Measurements from ENCODE around the gene CEBPB. TPM values are rescaled to one million over a fixed set of nuclear protein-coding genes. Genes with fewer than 3 reads are reported as not detected.

Gene CEBPB
- total RNA-seq, 4 donors from 2014 or later = 110 to 267 (median 166) TPM

DNA sequence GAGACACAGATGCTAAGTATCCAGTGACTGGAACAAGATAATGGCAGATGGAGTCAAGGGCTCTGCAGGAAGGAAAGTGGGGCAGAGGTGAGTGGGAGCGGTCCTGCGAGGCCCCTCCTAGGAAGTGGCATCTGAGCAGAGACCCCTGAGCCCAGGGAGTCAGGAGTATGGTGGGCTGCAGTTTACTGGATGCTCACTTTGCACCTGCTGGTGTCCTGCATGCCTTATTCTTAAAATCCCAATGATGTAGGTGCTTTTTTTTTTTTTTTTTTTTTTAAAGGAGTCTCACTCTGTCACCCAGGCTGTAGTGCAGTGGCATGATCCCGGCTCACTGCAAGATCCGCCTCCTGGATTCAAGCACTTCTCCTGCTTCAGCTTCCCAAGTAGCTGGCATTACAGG is 5.6 kb downstream of the CEBPB start:
- TF ChIP-seq, protein P1, sequence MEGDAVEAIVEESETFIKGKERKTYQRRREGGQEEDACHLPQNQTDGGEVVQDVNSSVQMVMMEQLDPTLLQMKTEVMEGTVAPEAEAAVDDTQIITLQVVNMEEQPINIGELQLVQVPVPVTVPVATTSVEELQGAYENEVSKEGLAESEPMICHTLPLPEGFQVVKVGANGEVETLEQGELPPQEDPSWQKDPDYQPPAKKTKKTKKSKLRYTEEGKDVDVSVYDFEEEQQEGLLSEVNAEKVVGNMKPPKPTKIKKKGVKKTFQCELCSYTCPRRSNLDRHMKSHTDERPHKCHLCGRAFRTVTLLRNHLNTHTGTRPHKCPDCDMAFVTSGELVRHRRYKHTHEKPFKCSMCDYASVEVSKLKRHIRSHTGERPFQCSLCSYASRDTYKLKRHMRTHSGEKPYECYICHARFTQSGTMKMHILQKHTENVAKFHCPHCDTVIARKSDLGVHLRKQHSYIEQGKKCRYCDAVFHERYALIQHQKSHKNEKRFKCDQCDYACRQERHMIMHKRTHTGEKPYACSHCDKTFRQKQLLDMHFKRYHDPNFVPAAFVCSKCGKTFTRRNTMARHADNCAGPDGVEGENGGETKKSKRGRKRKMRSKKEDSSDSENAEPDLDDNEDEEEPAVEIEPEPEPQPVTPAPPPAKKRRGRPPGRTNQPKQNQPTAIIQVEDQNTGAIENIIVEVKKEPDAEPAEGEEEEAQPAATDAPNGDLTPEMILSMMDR (IDR thresholded peaks at IDR 0.05; ENCODE audit: low read depth) = no peak

- TF ChIP-seq, protein P1 (IDR thresholded peaks at IDR 0.05; ENCODE audit: low read depth) = no peak
These were observed 6.3 kb downstream of the CEBPB start for GRCh38 chr20:50196896-50197295.

DNA sequence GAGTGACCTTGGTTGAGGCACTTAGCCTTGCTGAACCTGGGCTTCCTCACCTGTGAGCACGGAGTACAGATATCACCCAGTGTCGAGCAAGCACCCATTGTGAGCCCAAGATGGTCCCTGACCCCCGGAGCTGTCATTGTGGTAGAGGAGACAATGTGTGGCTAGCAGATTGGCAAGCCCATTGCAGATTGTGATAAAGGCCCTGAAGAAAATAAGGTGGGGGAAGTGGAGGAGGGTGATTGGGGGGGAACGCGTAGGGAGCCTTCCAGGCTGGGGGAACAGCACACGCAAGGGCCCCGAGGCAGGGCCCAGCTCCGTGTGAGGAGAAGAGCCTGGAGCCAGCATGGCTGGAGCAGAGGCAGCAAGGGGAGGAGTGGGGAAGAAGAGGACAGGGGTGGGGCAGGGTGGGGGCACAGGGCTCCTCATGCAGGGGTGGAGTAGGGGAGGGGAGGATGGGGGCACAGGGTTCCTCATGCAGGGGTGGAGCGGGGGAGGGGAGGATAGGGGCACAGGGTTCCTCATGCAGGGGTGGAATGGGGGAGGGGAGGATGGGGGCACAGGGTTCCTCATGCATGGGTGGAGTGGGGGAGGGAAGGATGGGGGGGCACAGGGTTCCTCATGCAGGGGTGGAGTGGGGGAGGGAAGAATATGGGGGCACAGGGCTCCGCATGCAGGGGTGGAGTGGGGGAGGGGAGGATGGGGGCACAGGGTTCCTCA is 7.0 kb downstream of the CEBPB start:
- TF ChIP-seq, protein P1 (IDR thresholded peaks at IDR 0.05; ENCODE audit: low read depth) = no peak

GRCh38 chr20:50198180-50198666 is 7.6 kb downstream of the CEBPB start:
- TF ChIP-seq, protein P1 (IDR thresholded peaks at IDR 0.05; ENCODE audit: low read depth) = no peak

DNA sequence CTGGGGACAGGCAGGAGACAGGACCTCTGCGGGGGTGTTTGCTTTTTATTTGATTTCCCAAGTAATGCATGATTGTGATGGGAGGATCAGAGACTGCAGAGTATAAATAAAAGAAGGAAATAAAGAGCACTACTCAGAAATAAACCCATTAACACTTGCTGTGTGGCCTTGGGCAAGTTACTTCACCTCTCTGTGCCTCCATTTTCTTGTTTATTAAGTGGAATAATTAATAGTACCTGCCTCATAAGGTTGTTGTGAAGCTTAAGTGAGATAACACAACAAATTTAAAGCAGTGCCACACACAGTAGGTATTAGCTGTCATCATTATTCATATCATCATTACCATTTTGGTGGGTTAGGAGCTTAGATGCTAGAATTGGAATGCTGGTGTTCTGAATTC is 8.1 kb downstream of the CEBPB start:
- TF ChIP-seq, protein P1 (IDR thresholded peaks at IDR 0.05; ENCODE audit: low read depth) = no peak

- TF ChIP-seq, protein P1 (IDR thresholded peaks at IDR 0.05; ENCODE audit: low read depth) = no peak
These were observed 9.1 kb downstream of the CEBPB start for GRCh38 chr20:50199703-50200102.

GRCh38 chr20:50200482-50201104 is 10.0 kb downstream of the CEBPB start:
- TF ChIP-seq, protein P1 (IDR thresholded peaks at IDR 0.05; ENCODE audit: low read depth) = no peak
